ENCODE data around the gene QPCT. TPM values are rescaled to one million over a fixed set of nuclear protein-coding genes. Genes with fewer than 3 reads are reported as not detected.
"Not testable (repeated sequence)": the region's sequence is repeated elsewhere in the genome, so short reads cannot be mapped to it uniquely, and the experiment has no call there.

QPCT gene
- total RNA-seq, 4 donors from 2014 or later: 1.2 to 5.1 (median 4.0) TPM

DNA sequence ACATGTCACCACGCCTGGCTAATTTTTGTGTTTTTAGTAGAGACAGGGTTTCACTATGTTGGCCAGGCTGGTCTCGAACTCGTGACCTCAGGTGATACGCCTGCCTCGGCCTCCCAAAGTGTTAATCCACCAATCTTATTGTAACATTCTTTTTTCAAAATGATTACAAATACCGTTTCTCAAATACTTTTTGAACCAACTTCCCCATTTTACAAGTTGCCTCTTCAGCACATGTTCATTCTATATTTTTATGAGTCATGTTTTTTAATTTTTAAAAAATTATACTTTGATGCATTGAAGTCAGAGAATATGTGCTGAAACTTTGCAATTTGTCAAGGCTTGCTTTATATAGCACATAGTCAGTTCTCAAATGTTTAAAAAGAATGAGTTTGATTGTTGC is 58.2 kb downstream of the QPCT start:
- intact Hi-C loops (cut with DNase I): no loop called here
- H3K27ac ChIP-seq (replicated peaks in 1 of 4): no peak overlapping the region

DNA sequence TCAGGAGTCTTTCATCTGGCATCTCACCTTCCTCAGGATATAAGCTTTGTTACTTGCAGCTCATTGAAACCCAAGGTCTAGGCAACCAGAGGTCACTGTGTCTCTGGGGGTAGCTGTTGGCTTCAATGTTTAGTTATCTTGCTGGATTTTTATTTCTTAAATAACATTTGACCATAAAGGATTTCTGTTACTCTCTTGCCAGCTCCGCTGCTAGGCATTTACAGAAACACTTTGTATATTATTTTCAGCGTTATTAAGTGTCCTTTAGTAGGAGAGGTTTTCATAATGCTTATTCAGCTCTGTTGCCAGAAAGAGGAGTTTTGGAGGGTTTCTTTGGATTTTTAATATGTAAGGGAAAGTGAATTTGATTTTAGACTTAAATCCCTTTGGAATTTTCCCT is 61.4 kb downstream of the QPCT start:
- no peak for DNase-seq (ENCODE audit: extremely low spot score)
- Histone ChIP-seq H3K4me1 (peaks cover 0 to 7% (median 4%) of the 10 kb centered on the region in 4 donors), H3K27ac (replicated peaks in 1 of 4) (no peak overlapping the region), H3K36me3 (no peaks in the 10 kb centered on the region), H3K4me3 (no peak overlapping the region), H3K9me3 (no peaks in the 10 kb centered on the region), H3K27me3 (no peaks in the 10 kb centered on the region)
- WGBS: 51% methylated on average over 2 of the region's 2 CpGs
- TF ChIP-seq POLR2AphosphoS5 (IDR thresholded peaks at IDR 0.05): no peak
- TF ChIP-seq, protein P1, sequence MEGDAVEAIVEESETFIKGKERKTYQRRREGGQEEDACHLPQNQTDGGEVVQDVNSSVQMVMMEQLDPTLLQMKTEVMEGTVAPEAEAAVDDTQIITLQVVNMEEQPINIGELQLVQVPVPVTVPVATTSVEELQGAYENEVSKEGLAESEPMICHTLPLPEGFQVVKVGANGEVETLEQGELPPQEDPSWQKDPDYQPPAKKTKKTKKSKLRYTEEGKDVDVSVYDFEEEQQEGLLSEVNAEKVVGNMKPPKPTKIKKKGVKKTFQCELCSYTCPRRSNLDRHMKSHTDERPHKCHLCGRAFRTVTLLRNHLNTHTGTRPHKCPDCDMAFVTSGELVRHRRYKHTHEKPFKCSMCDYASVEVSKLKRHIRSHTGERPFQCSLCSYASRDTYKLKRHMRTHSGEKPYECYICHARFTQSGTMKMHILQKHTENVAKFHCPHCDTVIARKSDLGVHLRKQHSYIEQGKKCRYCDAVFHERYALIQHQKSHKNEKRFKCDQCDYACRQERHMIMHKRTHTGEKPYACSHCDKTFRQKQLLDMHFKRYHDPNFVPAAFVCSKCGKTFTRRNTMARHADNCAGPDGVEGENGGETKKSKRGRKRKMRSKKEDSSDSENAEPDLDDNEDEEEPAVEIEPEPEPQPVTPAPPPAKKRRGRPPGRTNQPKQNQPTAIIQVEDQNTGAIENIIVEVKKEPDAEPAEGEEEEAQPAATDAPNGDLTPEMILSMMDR (IDR thresholded peaks at IDR 0.05): no peak
- no peak for TF ChIP-seq EP300 (IDR thresholded peaks at IDR 0.05)
- no peak for TF ChIP-seq POLR2A (IDR thresholded peaks at IDR 0.05; ENCODE audit: low read depth)
- intact Hi-C loops (cut with DNase I): no loop called here

More for the DNA sequence above, 58.2 kb downstream of the QPCT start:
- 86% methylated on average over 6 of the region's 6 CpGs for WGBS
- Histone ChIP-seq H3K27me3 (no peaks in the 10 kb centered on the region), H3K9me3 (no peaks in the 10 kb centered on the region), H3K4me1 (peaks cover 0 to 7% (median 4%) of the 10 kb centered on the region in 4 donors), H3K36me3 (no peaks in the 10 kb centered on the region), H3K4me3 (no peak overlapping the region)
- TF ChIP-seq POLR2AphosphoS5 (IDR thresholded peaks at IDR 0.05) (no peak), POLR2A (IDR thresholded peaks at IDR 0.05; ENCODE audit: low read depth) (no peak), EP300 (IDR thresholded peaks at IDR 0.05) (no peak)
- TF ChIP-seq, protein P1 (IDR thresholded peaks at IDR 0.05): no peak
- no peak for DNase-seq (ENCODE audit: extremely low spot score)

DNA sequence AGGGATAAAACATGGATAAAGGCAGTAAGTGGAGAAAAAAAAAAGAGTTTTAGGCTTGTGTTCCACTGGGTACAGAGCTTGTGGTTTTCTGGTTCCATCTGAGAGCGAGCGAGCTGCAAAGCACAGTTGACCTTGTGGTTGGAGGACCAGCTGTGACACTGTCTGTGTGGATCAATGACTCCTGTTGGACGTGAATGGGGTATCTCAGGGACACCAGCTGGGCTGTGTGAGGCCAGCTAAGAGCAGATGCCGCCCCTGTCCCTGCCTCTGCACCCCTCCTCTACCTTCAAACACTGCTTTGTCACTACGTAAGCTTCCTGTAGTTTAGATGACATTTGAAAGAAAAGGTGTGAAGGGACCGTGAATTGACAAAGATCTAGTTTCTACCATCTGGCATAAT is 67.8 kb downstream of the QPCT start:
- H3K27ac ChIP-seq (replicated peaks in 1 of 4): no peak overlapping the region
- 80% methylated on average over 6 of the region's 6 CpGs for WGBS
- intact Hi-C loops (cut with DNase I): loop anchor here (5.0 kb wide), 1 partner anchor 465 kb away; no protein-coding TSS in a partner anchor
- H3K36me3 ChIP-seq: no peaks in the 10 kb centered on the region
- no peak for TF ChIP-seq POLR2AphosphoS5 (IDR thresholded peaks at IDR 0.05)
- TF ChIP-seq EP300 (IDR thresholded peaks at IDR 0.05): no peak
- no peak for TF ChIP-seq POLR2A (IDR thresholded peaks at IDR 0.05; ENCODE audit: low read depth)
- H3K4me1 ChIP-seq: peaks cover 13 to 28% (median 26%) of the 10 kb centered on the region in 4 donors
- H3K27me3 ChIP-seq: no peaks in the 10 kb centered on the region
- H3K4me3 ChIP-seq: no peak overlapping the region
- DNase-seq (ENCODE audit: extremely low spot score): no peak
- H3K9me3 ChIP-seq: no peaks in the 10 kb centered on the region

GRCh38 chr2:37413911-37414469 is 69.6 kb downstream of the QPCT start:
- 82% methylated on average over 4 of the region's 4 CpGs for WGBS

GRCh38 chr2:37414470-37414949 is 70.1 kb downstream of the QPCT start:
- H3K9me3 ChIP-seq: no peaks in the 10 kb centered on the region

More at GRCh38 chr2:37413911-37414469, 69.6 kb downstream of the QPCT start:
- H3K27me3 ChIP-seq; H3K36me3 ChIP-seq; H3K9me3 ChIP-seq; DNase-seq (ENCODE audit: extremely low spot score); H3K4me3 ChIP-seq: not testable (repeated sequence)
- Histone ChIP-seq H3K27ac (replicated peaks in 1 of 4) (peak overlapping the region; percentile 47 to 70 (median 57)), H3K4me1 (peaks cover 13 to 29% (median 26%) of the 10 kb centered on the region in 4 donors)
- intact Hi-C loops (cut with DNase I): loop anchor here (1.0 to 5.0 kb wide), 2 partner anchors 419 to 463 kb away; no protein-coding TSS in a partner anchor

More at GRCh38 chr2:37414470-37414949, 70.1 kb downstream of the QPCT start:
- TF ChIP-seq POLR2A (IDR thresholded peaks at IDR 0.05; ENCODE audit: low read depth) (no peak), POLR2AphosphoS5 (IDR thresholded peaks at IDR 0.05) (no peak), EP300 (IDR thresholded peaks at IDR 0.05) (no peak)
- TF ChIP-seq, protein P1 (IDR thresholded peaks at IDR 0.05): peak; percentile 80 to 90 (median 82)
- Histone ChIP-seq H3K27ac (replicated peaks in 1 of 4) (peak overlapping the region; percentile 47 to 70 (median 57)), H3K36me3 (no peaks in the 10 kb centered on the region), H3K4me3 (no peak overlapping the region), H3K27me3 (no peaks in the 10 kb centered on the region), H3K4me1 (peaks cover 13 to 29% (median 26%) of the 10 kb centered on the region in 4 donors)
- no peak for DNase-seq (ENCODE audit: extremely low spot score)
- 26% methylated on average over 8 of the region's 8 CpGs for WGBS
- intact Hi-C loops (cut with DNase I): loop anchor here (5.0 kb wide), 1 partner anchor 463 kb away; no protein-coding TSS in a partner anchor
